ENCODE data around the gene SLC9C2.
A peak's percentile ranks its signal among the peaks of the same experiment; 100 is the strongest.
"Not testable (repeated sequence)": the region's sequence is repeated elsewhere in the genome, so short reads cannot be mapped to it uniquely, and the experiment has no call there.

Gene SLC9C2

DNA sequence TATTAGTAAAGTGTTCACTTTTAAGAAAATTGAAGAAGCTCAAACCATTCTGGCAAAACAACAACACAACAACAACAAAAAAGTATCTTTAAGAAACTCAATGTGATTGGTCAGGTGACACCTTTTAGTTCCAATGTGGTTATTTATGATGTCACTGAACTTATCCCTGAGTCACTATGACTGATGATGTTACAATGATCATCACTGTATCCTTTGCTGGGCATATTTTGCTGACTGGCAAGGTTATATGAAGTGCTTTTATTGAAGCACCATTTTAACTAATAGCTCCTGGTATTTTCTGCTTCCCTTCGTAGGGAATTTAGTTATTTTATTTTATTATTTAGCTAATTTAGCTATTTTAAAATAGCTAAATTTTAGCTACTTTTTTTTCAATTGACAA is 32.2 kb upstream of the SLC9C2 start, which contains the start of gene TEX50:
TSS of gene TEX50 (plus strand) at position 223 of the 400 bp plus-strand sequence. CDS start 184 bp downstream, outside the sequence.
- TF ChIP-seq, protein P1, sequence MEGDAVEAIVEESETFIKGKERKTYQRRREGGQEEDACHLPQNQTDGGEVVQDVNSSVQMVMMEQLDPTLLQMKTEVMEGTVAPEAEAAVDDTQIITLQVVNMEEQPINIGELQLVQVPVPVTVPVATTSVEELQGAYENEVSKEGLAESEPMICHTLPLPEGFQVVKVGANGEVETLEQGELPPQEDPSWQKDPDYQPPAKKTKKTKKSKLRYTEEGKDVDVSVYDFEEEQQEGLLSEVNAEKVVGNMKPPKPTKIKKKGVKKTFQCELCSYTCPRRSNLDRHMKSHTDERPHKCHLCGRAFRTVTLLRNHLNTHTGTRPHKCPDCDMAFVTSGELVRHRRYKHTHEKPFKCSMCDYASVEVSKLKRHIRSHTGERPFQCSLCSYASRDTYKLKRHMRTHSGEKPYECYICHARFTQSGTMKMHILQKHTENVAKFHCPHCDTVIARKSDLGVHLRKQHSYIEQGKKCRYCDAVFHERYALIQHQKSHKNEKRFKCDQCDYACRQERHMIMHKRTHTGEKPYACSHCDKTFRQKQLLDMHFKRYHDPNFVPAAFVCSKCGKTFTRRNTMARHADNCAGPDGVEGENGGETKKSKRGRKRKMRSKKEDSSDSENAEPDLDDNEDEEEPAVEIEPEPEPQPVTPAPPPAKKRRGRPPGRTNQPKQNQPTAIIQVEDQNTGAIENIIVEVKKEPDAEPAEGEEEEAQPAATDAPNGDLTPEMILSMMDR (IDR thresholded peaks at IDR 0.05; ENCODE audit: insufficient read depth, low read depth, low read length, missing control alignments): no peak
- no peak for DNase-seq (ENCODE audit: low read depth)
- no peak within 1 kb of the TSS for H3K4me3 ChIP-seq (ENCODE audit: low read length)

DNA sequence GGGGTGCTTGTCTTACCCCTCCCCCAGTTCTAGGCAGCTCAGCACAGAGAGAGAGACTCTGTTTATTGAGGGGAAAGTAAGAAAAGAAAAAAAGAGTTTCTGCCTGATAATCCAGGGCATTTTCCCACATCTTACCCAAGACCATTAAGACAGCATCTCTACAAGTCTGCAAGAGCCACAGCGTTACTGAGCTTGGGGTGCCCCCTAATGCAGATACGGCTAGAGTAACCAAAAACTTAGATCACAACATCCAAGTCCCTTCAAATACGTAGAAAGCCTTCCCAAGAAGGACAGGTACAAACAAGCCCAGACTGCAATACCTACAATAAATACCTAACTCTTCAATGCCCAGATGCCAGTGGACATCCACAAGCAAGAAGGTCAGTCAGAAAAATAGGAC is 26.0 kb upstream of the SLC9C2 start:
- peak; percentile 30 for DNase-seq (ENCODE audit: low read depth)
- no peak overlapping the region for H3K4me3 ChIP-seq (ENCODE audit: low read length)
- TF ChIP-seq, protein P1 (IDR thresholded peaks at IDR 0.05; ENCODE audit: insufficient read depth, low read depth, low read length, missing control alignments): no peak

DNA sequence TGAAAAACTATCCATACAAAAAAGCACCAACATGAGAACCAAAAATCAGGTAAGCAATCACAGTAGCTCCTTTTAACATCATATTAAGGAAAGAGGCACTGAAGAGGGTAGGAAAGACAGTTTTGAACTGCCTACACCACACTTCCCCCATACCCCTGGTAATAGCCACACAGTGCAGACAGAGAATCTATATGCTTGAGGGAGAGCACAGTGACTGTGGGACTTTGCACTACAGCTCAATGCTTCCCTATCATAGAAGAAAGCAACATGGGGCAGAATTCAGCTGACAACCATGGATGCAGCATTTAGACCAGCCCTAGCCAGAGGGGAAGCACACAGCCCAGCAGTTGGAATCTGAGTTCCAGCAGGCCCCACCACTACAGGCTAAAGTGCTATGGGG is 24.4 kb upstream of the SLC9C2 start:
- no peak for DNase-seq (ENCODE audit: low read depth)
- TF ChIP-seq, protein P1 (IDR thresholded peaks at IDR 0.05; ENCODE audit: insufficient read depth, low read depth, low read length, missing control alignments): no peak
- no peak overlapping the region for H3K4me3 ChIP-seq (ENCODE audit: low read length)

DNA sequence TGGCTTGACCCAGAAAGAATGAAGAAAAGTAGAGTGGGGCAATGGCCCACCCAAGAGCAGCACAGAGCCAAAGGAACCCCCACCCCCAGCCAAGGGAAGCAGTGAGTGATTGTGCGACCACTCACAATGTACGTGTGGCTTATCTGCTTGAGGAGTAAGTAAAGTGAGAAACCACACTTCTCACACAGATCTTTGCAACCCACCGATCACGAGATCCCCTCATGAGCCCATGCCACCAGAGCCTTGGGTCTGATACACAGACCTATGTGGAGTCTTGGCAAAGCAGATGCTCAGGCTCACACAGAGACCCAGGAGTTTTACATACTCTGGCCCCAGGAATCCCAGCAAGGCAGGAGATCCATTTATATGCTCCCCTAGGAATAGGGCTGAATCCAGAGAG is 14.0 kb upstream of the SLC9C2 start:
- no peak overlapping the region for H3K4me3 ChIP-seq (ENCODE audit: low read length)
- DNase-seq (ENCODE audit: low read depth): no peak
- TF ChIP-seq, protein P1 (IDR thresholded peaks at IDR 0.05; ENCODE audit: insufficient read depth, low read depth, low read length, missing control alignments): no peak

DNA sequence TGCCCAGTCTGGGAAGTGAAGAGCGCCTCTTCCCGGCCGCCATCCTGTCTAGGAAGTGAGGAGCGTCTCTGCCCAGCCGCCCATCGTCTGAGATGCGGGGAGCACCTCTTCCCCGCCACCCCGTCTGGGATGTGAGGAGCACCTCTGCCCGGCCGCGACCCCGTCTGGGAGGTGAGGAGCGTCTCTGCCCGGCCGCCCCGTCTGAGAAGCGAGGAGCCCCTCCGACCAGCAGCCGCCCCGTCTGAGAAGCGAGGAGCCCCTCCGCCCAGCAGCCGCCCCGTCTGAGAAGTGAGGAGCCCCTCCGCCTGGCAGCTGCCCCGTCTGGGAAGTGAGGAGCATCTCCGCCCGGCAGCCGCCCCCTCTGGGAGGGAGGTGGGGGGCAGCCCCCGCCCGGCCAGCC is 10.2 kb upstream of the SLC9C2 start:
- H3K4me3 ChIP-seq (ENCODE audit: low read length); DNase-seq (ENCODE audit: low read depth): not testable (repeated sequence)

DNA sequence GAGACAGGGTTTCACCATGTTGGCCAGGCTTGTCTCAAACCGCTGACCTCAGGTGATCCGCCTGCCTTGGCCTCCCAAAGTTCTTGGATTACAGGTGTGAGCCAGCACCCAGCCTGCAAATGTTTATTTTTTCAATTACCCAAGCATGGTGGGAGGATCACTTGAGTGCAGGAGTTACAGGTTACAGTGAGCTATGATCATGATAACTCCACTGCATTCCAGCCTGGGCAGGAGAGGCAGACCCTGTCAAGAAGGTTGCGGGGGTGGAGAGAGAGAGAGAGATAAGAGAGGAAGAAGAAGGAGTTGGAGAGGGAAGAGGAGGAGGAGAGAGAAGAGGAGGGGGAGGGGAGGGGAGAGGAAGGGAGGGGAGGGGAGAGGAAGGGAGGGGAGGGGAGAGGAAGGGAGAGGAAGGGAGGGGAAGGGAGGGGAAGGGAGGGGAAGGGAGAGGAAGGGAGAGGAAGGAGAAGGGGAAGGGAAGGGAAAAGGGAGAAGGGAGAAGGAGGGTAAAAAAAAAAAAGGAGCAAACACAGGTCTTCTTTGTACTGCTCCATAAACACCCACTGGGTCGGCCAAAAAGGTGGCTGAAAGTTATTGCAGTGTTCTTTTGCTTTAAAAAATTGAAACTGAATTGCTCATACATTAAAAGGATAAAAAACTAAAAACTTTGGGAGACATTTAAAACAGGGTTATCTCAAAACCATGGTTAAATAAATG is 5.8 kb upstream of the SLC9C2 start:
- no peak overlapping the region for H3K4me3 ChIP-seq (ENCODE audit: low read length)
- DNase-seq (ENCODE audit: low read depth): no peak
- TF ChIP-seq, protein P1 (IDR thresholded peaks at IDR 0.05; ENCODE audit: insufficient read depth, low read depth, low read length, missing control alignments): no peak

DNA sequence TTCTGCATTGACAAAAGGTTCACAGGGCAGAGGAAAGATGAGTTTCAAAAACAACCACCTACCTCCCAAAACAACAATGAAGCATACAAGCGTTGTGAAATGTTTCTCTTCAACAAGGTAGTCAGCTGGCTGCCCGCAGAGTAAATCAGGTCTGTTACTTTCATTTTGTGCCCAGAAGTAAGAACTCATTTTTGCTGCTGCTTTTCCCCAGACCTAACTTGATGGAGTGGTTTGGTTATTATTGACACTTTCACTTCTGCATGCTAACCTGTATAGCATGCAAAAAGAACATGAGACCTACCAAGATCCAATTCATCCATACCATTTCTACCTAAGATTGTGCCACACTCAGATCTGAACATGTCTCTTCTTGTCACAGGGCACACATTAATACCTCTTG is 1.3 kb downstream of the SLC9C2 start:
- peak; percentile 11 for DNase-seq (ENCODE audit: low read depth)
- TF ChIP-seq, protein P1 (IDR thresholded peaks at IDR 0.05; ENCODE audit: insufficient read depth, low read depth, low read length, missing control alignments): no peak
- no peak overlapping the region for H3K4me3 ChIP-seq (ENCODE audit: low read length)

Data from epithelial cell of esophagus (primary cell).